T47D (cell line): Measurements from ENCODE around the gene CDH13.

Experiments used
- DNase-seq, 2 experiments: peaks; one replicate each; pipeline versions ENCODE4 v3.0.0 to v3.0.0-alpha.2; 2011 to 2012; ENCODE audit warnings: low read depth in 1 of 2, low spot score in 1 of 2
- JUND ChIP-seq: IDR thresholded peaks from 2 replicates; pipeline ENCODE4 v1.6.1; 2012; ENCODE audit warnings: low read depth
- in situ Hi-C: cut with HindIII; loops from 2 replicates; pipeline ENCODE4 v1.10.0; 2016; ENCODE audit warnings: low sequenced_read_pairs, low pct_unique_long_range_greater_than_20kb

CDH13 gene

DNA sequence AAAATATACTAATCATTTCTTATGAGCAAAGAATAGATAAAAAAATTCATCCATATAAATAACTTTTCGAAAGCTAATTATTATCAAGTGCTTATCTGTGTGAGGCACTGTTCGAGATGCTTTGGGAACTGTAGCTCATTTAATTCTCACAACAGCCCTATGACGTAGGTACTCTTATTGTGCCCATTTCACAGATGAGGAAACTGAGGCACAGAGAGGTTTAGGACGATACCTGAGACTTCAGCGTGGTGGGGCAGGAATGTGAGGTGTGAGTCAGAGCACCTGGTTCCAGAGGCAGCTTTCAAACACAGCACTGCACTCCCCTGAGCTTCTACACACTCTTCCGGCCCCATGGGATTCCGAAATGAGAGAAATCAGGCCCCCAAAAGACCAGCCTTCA is 995.2 kb downstream of the CDH13 start:
- TF ChIP-seq JUND, result no peak
- DNase-seq, result no peak
- in situ Hi-C loops, result no loop called here

DNA sequence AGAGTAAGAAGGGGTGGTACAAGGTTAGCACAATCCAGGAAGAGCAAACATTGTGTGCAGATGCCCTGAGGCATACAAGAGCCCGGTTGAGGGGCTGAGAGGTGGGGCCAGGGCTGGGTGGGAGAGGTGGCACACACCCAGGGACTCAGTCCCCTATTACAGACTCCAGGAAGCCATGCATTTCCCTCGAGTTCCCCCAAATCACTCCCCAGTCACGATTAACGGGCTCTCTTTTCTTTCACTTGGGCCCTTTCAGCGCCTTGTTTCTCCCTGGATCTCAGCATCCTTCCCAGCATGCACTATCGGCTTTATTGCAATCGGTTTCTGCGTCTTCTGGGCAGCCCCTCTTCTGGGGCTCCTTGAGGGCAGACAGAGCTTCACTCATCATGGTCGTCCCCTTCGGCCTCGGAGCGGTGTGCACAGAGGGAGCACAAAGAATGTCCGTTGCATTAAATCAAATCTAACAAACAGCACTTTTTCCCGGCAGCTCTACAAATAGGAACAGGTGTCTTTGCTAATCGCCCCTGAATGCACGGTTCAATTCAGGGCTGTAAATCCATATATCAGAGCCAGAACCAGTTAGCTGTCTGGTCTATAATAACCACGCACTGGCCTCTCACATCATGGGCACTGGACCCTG is 996.4 kb downstream of the CDH13 start:
- TF ChIP-seq JUND, result no peak
- in situ Hi-C loops, result no loop called here
- DNase-seq, result no peak

DNA sequence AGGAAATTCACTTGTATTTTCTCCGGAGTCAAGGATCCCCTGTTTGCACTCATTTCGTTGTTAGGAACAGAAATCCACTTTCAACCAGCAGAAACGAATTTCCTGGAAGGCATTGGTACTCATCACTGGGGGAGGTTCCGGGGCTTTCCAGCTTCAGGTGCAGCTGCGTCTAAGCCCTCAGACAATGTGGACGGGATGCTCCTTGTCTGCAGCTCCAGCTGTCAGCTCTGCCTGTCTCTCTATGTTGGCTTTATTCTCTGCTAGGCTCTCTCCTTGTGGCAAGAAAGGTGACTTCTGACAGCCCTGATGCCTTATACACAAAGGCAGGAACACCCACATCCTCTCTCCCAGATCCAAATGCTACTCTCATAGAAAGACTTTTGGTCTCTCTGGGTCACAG is 997.1 kb downstream of the CDH13 start:
- no peak for TF ChIP-seq JUND
- in situ Hi-C loops, result no loop called here
- DNase-seq, result no peak

GRCh38 chr16:83624429-83625120 is 997.8 kb downstream of the CDH13 start:
- in situ Hi-C loops, result no loop called here
- TF ChIP-seq JUND, result no peak
- no peak for DNase-seq

GRCh38 chr16:83626204-83626603 is 999.4 kb downstream of the CDH13 start:
- in situ Hi-C loops, result no loop called here
- no peak for DNase-seq
- no peak for TF ChIP-seq JUND

GRCh38 chr16:83626676-83627075 is 999.9 kb downstream of the CDH13 start:
- in situ Hi-C loops, result no loop called here
- no peak for DNase-seq
- TF ChIP-seq JUND, result no peak

- TF ChIP-seq JUND, result no peak
- no peak for DNase-seq
- in situ Hi-C loops, result no loop called here
These were observed 1001.2 kb downstream of the CDH13 start for GRCh38 chr16:83627996-83628395.

DNA sequence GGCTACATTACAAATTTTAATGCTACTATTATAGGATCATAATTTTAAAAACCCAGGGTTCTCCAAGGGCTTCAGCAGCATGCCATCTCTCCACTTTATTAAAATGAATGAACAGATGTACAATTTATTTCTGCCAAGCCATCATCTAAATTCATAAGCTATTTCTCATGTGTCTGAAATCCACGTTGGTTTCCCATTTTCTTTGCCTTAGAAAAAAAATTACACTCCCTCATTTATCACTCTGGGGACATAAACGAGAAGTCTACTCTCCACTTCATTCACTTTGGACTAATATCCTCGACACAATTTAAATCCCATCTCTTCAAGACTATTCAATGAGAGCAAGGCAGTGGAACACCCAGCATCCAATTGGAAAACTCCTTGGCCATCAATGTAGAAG is 1002.7 kb downstream of the CDH13 start:
- TF ChIP-seq JUND, result no peak
- in situ Hi-C loops, result no loop called here
- DNase-seq, result no peak

- in situ Hi-C loops, result no loop called here
- DNase-seq, result no peak
- no peak for TF ChIP-seq JUND
These were observed 1003.1 kb downstream of the CDH13 start for GRCh38 chr16:83629836-83630235.

GRCh38 chr16:83630979-83631378 is 1004.2 kb downstream of the CDH13 start:
- in situ Hi-C loops, result no loop called here
- DNase-seq, result peak in 1 of 2 experiments; percentile 49
- no peak for TF ChIP-seq JUND

GRCh38 chr16:83633286-83633685 is 1006.5 kb downstream of the CDH13 start:
- no peak for TF ChIP-seq JUND
- no peak for DNase-seq
- in situ Hi-C loops, result no loop called here

DNA sequence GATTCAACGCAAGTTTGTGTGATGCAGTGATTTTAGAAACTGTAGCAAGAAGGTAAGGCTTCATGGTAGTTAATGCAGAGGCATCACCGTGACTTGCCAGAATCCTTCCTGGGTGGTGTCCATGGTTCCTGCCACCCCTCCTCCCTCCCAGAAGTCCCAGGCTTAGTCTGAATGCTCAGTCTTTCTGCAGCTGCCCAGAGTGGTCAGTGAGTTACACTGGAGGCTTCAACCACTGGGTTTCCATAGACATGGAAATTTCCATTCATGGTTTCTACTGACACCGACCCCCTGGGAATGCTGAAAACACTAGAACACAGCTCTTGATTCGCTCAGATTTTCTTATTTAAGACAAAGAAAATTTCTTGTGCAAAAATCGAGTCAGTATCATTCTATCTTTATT is 1021.6 kb downstream of the CDH13 start:
- in situ Hi-C loops, result no loop called here
- no peak for DNase-seq
- TF ChIP-seq JUND, result no peak

GRCh38 chr16:83651871-83652270 is 1025.1 kb downstream of the CDH13 start:
- in situ Hi-C loops, result no loop called here
- TF ChIP-seq JUND, result no peak
- no peak for DNase-seq

DNA sequence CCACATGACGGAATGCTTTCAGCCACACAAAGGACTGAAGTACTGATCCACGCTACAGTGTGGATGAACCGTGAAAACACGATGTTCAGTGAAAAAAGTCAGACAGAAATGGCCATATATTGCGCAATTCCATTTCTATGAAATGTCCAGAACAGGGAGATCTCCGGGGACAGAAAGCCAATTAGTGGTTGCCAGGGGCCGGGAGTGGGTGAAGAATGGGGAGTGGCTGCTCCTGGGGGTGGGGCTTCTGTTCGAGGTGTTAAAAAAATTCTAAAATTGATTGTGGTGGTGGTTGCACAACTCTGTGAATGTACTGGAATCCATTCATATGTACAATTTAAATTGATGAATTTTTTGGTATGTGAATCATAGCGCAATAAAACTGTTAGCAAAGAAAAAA is 1026.2 kb downstream of the CDH13 start:
- in situ Hi-C loops, result no loop called here

More for the DNA sequence above, 1026.2 kb downstream of the CDH13 start:
- no peak for DNase-seq
- TF ChIP-seq JUND, result no peak
